LNCAP (cell line): ENCODE data around the gene EFCAB12.

Experiments
- TF ChIP-seq, protein P1 (sequence below): fragments of 450-650 bp; IDR thresholded peaks from 2 replicates; pipeline ENCODE4 v1.5.1; 2017; ENCODE audit warnings: mild to moderate bottlenecking

EFCAB12 gene

DNA sequence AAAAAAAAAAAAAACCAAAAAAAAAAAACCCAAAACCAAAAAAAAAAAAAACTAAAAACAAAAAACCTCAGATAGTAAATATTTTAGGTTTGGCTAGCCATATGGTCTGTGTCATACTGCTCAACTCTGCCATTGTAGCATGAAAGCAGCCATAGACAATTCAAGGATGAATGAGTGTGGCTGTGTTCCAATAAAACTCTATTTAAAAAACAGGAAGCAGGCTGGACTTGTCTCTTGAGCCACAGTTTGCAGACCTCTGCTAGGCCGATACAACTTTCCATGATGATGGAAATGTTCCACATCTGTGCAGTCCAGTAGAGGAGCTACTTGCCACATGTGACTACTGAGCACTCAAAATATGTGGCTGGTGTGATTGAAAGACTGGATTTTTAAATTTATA is 11.1 kb downstream of the EFCAB12 start:
- TF ChIP-seq, protein P1, sequence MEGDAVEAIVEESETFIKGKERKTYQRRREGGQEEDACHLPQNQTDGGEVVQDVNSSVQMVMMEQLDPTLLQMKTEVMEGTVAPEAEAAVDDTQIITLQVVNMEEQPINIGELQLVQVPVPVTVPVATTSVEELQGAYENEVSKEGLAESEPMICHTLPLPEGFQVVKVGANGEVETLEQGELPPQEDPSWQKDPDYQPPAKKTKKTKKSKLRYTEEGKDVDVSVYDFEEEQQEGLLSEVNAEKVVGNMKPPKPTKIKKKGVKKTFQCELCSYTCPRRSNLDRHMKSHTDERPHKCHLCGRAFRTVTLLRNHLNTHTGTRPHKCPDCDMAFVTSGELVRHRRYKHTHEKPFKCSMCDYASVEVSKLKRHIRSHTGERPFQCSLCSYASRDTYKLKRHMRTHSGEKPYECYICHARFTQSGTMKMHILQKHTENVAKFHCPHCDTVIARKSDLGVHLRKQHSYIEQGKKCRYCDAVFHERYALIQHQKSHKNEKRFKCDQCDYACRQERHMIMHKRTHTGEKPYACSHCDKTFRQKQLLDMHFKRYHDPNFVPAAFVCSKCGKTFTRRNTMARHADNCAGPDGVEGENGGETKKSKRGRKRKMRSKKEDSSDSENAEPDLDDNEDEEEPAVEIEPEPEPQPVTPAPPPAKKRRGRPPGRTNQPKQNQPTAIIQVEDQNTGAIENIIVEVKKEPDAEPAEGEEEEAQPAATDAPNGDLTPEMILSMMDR, result no peak

GRCh38 chr3:129416415-129416814 is 12.0 kb downstream of the EFCAB12 start:
- TF ChIP-seq, protein P1, result no peak

DNA sequence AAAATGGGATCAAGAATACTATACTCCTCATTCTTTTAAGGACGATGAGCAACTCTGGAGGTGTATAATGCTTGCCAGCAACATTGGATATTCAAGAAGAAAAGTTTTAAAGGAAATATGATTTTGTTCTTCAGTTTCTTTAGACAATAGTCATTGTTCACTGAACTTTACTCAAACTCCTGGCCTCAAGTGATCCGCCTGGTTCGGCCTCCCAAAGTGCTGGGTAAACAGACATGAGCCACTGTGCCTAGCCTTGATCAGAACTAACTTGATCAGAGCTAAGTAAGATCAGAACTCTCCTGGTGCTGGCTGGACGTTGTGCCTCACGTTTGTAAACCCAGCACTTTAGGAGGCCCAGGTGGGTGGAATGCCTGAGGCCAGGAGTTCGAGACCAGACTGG is 12.6 kb downstream of the EFCAB12 start:
- TF ChIP-seq, protein P1, result no peak

- TF ChIP-seq, protein P1, result no peak
Observed at GRCh38 chr3:129415378-129415777, 13.1 kb downstream of the EFCAB12 start.

DNA sequence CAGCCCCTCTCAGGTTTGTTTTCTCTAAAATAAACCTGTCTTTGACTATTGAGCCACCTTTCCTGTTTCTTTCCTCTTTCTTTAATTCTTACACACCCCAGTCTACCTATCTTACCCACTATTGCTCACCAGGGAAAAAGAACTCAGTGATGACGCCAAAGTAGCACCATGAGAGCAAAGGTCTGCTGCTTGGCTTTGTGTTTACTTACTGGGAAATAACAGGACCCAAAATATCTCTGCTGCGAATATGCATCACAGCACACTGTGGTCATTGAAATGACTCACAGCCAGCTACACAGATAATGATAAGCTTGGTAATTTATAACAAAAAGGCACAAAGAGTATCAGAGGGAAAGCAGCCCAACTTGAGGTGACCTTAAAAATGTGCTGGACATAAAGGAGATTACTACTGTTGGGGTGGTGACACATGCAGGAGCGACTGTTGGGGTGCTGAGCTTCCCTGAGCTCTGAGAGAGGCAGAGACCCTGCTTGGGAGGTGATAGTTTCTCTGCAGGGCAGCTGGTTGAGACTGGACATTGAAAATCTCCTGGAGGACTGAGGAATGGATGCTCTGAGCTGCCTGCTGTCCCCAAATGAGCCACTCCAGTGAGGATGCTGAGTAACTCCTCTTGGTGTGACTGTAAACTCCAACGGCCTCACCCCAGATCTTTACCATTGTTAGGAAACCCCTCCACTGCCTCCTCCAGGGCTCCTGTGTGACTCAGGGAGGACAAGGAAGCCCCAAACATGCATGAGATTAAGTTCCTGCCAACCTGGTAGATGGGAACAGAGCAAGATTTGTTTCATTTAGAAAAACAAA is 14.5 kb downstream of the EFCAB12 start:
- TF ChIP-seq, protein P1, result no peak

GRCh38 chr3:129412542-129413198 is 15.8 kb downstream of the EFCAB12 start:
- TF ChIP-seq, protein P1, result no peak

GRCh38 chr3:129410971-129411370 is 17.5 kb downstream of the EFCAB12 start:
- TF ChIP-seq, protein P1, result no peak
